Neural progenitor cell (in vitro differentiated cells): ENCODE measurements around the gene SPRR5. TPM values are rescaled to one million over a fixed set of nuclear protein-coding genes. Genes with fewer than 3 reads are reported as not detected.
A peak's percentile ranks its signal among the peaks of the same experiment; 100 is the strongest.

Experiments used
- DNase-seq: peaks from one replicate; pipeline ENCODE4 v3.0.0-alpha.2; 2016; ENCODE audit warnings: low spot score
- H2AFZ ChIP-seq: fragments of 200-600 bp; sonication (generic); replicated peaks from 2 replicates; pipeline ENCODE4 v1.6.1; 2016; ENCODE audit warnings: antibody characterized with exemption
- H3F3A ChIP-seq: fragments of 200-600 bp; sonication (generic); 2 replicates; pipeline ENCODE4 v1.6.1; 2016; ENCODE audit warnings: antibody characterized with exemption, low read depth
- H3K27ac ChIP-seq: fragments of 200-600 bp; sonication (generic); 2 replicates; pipeline ENCODE4 v1.5.1; 2016; ENCODE audit warnings: mild to moderate bottlenecking
- H3K27me3 ChIP-seq: fragments of 200-600 bp; sonication (generic); 2 replicates; pipeline ENCODE4 v1.6.1; 2016; ENCODE audit warnings: mild to moderate bottlenecking, moderate library complexity
- H3K36me3 ChIP-seq: fragments of 200-600 bp; sonication (generic); 2 replicates; pipeline ENCODE4 v1.5.1; 2016
- H3K4me1 ChIP-seq: fragments of 200-600 bp; sonication (generic); 2 replicates; pipeline ENCODE4 v1.6.1; 2016; ENCODE audit warnings: mixed run types
- H3K4me2 ChIP-seq: fragments of 200-600 bp; sonication (generic); 2 replicates; pipeline ENCODE4 v1.6.1; 2016
- H3K4me3 ChIP-seq: fragments of 200-600 bp; sonication (generic); 2 replicates; pipeline ENCODE4 v1.5.1; 2016
- H3K79me2 ChIP-seq: fragments of 200-600 bp; sonication (generic); 2 replicates; pipeline ENCODE4 v1.6.1; 2016; ENCODE audit warnings: low read depth
- H3K9ac ChIP-seq: fragments of 200-600 bp; sonication (generic); 2 replicates; pipeline ENCODE4 v1.6.1; 2016
- H3K9me3 ChIP-seq: fragments of 200-600 bp; sonication (generic); 2 replicates; pipeline ENCODE4 v1.5.1; 2016; ENCODE audit warnings: low read depth
- H4K20me1 ChIP-seq: fragments of 200-600 bp; sonication (generic); 2 replicates; pipeline ENCODE4 v1.6.1; 2016; ENCODE audit warnings: low read depth
- H3K27ac Mint-ChIP-seq: 3 replicates; pipeline ENCODE4 v1.8.0; 2021; ENCODE audit warnings: mixed read lengths
- H3K27me3 Mint-ChIP-seq: 2 replicates; pipeline ENCODE4 v1.8.0; 2022; ENCODE audit warnings: low read depth, mild to moderate bottlenecking, inconsistent platforms, moderate library complexity, mixed read lengths; ENCODE audit not compliant: insufficient read depth
- H3K36me3 Mint-ChIP-seq: 3 replicates; pipeline ENCODE4 v1.8.0; 2021; ENCODE audit warnings: mixed read lengths
- H3K4me1 Mint-ChIP-seq: 3 replicates; pipeline ENCODE4 v1.8.0; 2021; ENCODE audit warnings: mixed read lengths
- H3K4me3 Mint-ChIP-seq: 3 replicates; pipeline ENCODE4 v1.8.0; 2021; ENCODE audit warnings: mild to moderate bottlenecking, moderate library complexity, mixed read lengths
- H3K9me3 Mint-ChIP-seq: 3 replicates; pipeline ENCODE4 v1.8.0; 2020; ENCODE audit warnings: mixed read lengths
- EZH2 ChIP-seq: fragments of 200-600 bp; sonication (generic); IDR thresholded peaks from 2 replicates; pipeline ENCODE4 v1.6.1; 2017; ENCODE audit warnings: antibody characterized with exemption, mild to moderate bottlenecking, moderate library complexity
- EZH2phosphoT487 ChIP-seq: fragments of 200-600 bp; sonication (generic); IDR thresholded peaks from 2 replicates; pipeline ENCODE4 v1.6.1; 2017; ENCODE audit warnings: antibody characterized with exemption
- total RNA-seq: library from RNA; depleted of rRNA; stranded (reverse); fragments of >200 nt; gene quantifications from 2 replicates; pipeline ENCODE4 v1.2.3, GENCODE V29; 2015; ENCODE audit warnings: low replicate concordance
- TF ChIP-seq, protein P1 (sequence below): fragments of 200-600 bp; sonication (generic); IDR thresholded peaks from 2 replicates; pipeline ENCODE4 v1.5.1; 2017; ENCODE audit warnings: antibody characterized with exemption, mild to moderate bottlenecking

SPRR5 gene
- total RNA-seq, 1 donor from 2014 or later, result not detected

DNA sequence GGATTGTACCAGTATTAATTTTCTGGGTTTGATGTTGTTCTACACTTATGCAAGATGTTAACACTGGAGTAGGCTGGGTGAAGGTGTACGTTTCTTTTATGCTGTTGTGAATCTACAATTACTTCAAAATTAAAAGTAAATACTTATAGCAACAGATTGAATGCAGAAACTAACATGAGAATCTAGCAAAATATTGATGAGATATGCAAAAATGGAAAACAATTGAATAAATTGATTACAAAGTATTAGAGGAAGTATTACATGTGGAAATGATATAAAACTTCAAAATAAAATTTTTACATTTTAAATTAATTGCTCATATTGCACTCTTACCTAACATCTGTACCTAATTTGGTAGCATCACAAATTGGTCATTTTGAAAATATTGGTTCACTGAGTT, 48.8 kb downstream of the SPRR5 start:
- Histone ChIP-seq H4K20me1 (no peaks in the 10 kb centered on the region), H3K27me3 (no peaks in the 10 kb centered on the region), H3K4me3 (no peak overlapping the region), H3K9me3 (peaks cover 40% of the 10 kb centered on the region), H3K9ac (no peak overlapping the region), H3F3A (no peaks in the 10 kb centered on the region), H2AFZ (no peak overlapping the region), H3K79me2 (no peaks in the 10 kb centered on the region), H3K27ac (no peak overlapping the region), H3K4me2 (no peak overlapping the region), H3K36me3 (no peaks in the 10 kb centered on the region), H3K4me1 (no peaks in the 10 kb centered on the region)
- no peak for DNase-seq
- Mint-ChIP-seq H3K36me3 (no peaks in the 10 kb centered on the region), H3K9me3 (peaks cover 3% of the 10 kb centered on the region), H3K27ac (no peak overlapping the region), H3K4me3 (no peak overlapping the region), H3K4me1 (no peaks in the 10 kb centered on the region), H3K27me3 (no peaks in the 10 kb centered on the region)
- no peak for TF ChIP-seq EZH2phosphoT487
- TF ChIP-seq, protein P1, sequence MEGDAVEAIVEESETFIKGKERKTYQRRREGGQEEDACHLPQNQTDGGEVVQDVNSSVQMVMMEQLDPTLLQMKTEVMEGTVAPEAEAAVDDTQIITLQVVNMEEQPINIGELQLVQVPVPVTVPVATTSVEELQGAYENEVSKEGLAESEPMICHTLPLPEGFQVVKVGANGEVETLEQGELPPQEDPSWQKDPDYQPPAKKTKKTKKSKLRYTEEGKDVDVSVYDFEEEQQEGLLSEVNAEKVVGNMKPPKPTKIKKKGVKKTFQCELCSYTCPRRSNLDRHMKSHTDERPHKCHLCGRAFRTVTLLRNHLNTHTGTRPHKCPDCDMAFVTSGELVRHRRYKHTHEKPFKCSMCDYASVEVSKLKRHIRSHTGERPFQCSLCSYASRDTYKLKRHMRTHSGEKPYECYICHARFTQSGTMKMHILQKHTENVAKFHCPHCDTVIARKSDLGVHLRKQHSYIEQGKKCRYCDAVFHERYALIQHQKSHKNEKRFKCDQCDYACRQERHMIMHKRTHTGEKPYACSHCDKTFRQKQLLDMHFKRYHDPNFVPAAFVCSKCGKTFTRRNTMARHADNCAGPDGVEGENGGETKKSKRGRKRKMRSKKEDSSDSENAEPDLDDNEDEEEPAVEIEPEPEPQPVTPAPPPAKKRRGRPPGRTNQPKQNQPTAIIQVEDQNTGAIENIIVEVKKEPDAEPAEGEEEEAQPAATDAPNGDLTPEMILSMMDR, result no peak
- TF ChIP-seq EZH2, result no peak

DNA sequence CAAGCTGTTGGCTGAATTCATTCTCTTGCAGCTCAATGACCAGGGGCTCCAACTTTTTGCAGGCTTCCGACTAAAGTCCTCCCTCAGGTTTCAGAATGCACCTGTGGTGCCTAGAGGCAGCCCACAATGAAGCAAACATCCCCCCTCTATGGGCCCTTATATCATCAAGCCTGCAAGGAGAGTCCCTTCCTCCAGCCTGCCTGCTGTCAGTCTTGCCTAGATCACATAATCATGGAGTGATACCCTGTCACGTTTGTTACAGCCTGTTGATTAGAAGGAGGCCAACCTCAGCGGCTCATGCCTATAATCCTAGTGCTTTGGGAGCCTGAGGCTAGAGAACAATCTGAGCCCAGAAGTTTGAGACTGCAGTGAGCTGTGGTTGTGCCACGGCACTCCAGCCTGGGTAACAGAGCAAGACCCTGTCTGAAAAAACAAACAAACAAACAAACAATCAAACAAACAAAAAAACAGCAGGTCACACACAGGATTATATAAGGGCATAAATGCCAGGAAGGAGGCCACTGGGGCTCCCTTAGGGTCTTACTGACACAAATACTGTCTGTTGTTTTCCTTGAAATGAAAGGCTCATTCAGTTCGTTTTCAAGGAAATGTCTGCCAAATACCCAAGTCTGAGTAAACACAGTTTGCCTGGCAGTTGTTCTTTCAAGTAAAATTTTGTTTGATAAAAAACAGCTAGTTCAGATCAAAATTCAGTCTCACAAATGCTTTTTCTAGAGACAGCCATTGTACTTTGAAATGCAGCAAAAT, 49.8 kb downstream of the SPRR5 start:
- Histone ChIP-seq H3K36me3 (no peaks in the 10 kb centered on the region), H3K27me3 (no peaks in the 10 kb centered on the region), H3K79me2 (no peaks in the 10 kb centered on the region), H3K4me3 (no peak overlapping the region), H4K20me1 (no peaks in the 10 kb centered on the region), H3K9ac (no peak overlapping the region), H3K9me3 (peaks cover 40% of the 10 kb centered on the region), H3K4me1 (no peaks in the 10 kb centered on the region), H3F3A (no peaks in the 10 kb centered on the region), H3K4me2 (no peak overlapping the region), H2AFZ (no peak overlapping the region), H3K27ac (no peak overlapping the region)
- DNase-seq, result peak; percentile 7
- Mint-ChIP-seq H3K4me3 (no peak overlapping the region), H3K36me3 (no peaks in the 10 kb centered on the region), H3K27me3 (no peaks in the 10 kb centered on the region), H3K27ac (no peak overlapping the region), H3K9me3 (peaks cover 3% of the 10 kb centered on the region), H3K4me1 (no peaks in the 10 kb centered on the region)
- TF ChIP-seq, protein P1, result no peak
- TF ChIP-seq EZH2 (no peak), EZH2phosphoT487 (no peak)

DNA sequence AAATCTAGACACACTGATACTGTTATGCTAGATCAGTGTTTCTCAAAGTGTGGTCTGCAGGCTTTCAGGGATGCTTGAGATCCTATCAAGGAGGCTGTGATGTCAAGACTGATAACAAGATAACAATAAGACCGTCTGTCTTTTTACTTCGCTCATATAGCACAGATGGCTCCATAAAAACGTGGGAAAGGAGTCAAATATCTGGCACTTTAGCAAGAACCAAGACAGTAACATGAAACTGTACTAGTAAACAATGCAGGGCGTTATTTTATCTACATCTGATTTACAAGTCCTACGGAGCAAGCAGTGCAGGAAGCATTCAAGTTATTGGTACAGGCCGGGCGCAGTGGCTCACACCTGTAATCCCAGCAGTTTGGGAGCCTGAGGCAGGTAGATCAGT, 50.9 kb downstream of the SPRR5 start:
- no peak overlapping the region for H3K9ac ChIP-seq
- no peak overlapping the region for H3K4me2 ChIP-seq
- H3K27ac ChIP-seq, result no peak overlapping the region
- no peak for DNase-seq
- H3F3A ChIP-seq, result no peaks in the 10 kb centered on the region
- TF ChIP-seq EZH2phosphoT487 (no peak), EZH2 (no peak)
- TF ChIP-seq, protein P1, result no peak
- no peak overlapping the region for H2AFZ ChIP-seq
- no peak overlapping the region for H3K27ac Mint-ChIP-seq
- no peaks in the 10 kb centered on the region for H3K79me2 ChIP-seq
- H3K27me3 Mint-ChIP-seq, result no peaks in the 10 kb centered on the region
- no peaks in the 10 kb centered on the region for H3K27me3 ChIP-seq
- peaks cover 46% of the 10 kb centered on the region for H3K9me3 ChIP-seq
- H3K9me3 Mint-ChIP-seq, result peaks cover 3% of the 10 kb centered on the region
- no peaks in the 10 kb centered on the region for H4K20me1 ChIP-seq
- H3K4me3 ChIP-seq, result no peak overlapping the region
- no peak overlapping the region for H3K4me3 Mint-ChIP-seq
- no peaks in the 10 kb centered on the region for H3K36me3 ChIP-seq
- H3K4me1 Mint-ChIP-seq, result no peaks in the 10 kb centered on the region
- no peaks in the 10 kb centered on the region for H3K36me3 Mint-ChIP-seq
- H3K4me1 ChIP-seq, result no peaks in the 10 kb centered on the region
